ENCODE results near the gene SCARB1. TPM values are rescaled to one million over a fixed set of nuclear protein-coding genes. Genes with fewer than 3 reads are reported as not detected.

The SCARB1 gene
- total RNA-seq, 2 donors from 2014 or later = 33.0 to 36.2 TPM

GRCh38 chr12:124762384-124762783 is 101.3 kb downstream of the SCARB1 start:
- Histone ChIP-seq H3K36me3 (ENCODE audit: control insufficient read depth, insufficient read depth, low read length) (no peaks in the 10 kb centered on the region), H3K9me3 (ENCODE audit: control insufficient read depth, low read length) (peaks cover 10% of the 10 kb centered on the region), H3K4me3 (ENCODE audit: low read length) (no peak overlapping the region), H3K27ac (ENCODE audit: low read depth, low read length) (no peak overlapping the region), H3K9ac (ENCODE audit: extremely low read depth, low read length, poor library complexity, severe bottlenecking) (no peak overlapping the region), H3K27me3 (ENCODE audit: control insufficient read depth, insufficient read depth, low read length, poor library complexity, severe bottlenecking) (no peaks in the 10 kb centered on the region), H3K4me1 (ENCODE audit: control insufficient read depth, insufficient read depth, low read length) (no peaks in the 10 kb centered on the region)
- no peak for TF ChIP-seq CTCF (conservative IDR thresholded peaks at IDR 0.05)
- no peak overlapping the region for H3K4me3 Mint-ChIP-seq
- H3K27ac Mint-ChIP-seq = no peak overlapping the region
- H3K9me3 Mint-ChIP-seq = peaks cover 30% of the 10 kb centered on the region
- H3K4me1 Mint-ChIP-seq = peaks cover 9% of the 10 kb centered on the region
- no peak for DNase-seq
- 84 to 87% methylated on average over 5 to 8 of the region's 8 CpGs for WGBS, 2 experiments (ENCODE audit: insufficient coverage in 1 of 2, insufficient read length in 1 of 2)
- H3K27me3 Mint-ChIP-seq (ENCODE audit: insufficient read depth) = peaks cover 2% of the 10 kb centered on the region
- H3K36me3 Mint-ChIP-seq (ENCODE audit: low read depth) = no peaks in the 10 kb centered on the region

- TF ChIP-seq CTCF (conservative IDR thresholded peaks at IDR 0.05) = no peak
- no peak overlapping the region for H3K9ac ChIP-seq (ENCODE audit: extremely low read depth, low read length, poor library complexity, severe bottlenecking)
- H3K4me3 Mint-ChIP-seq = no peak overlapping the region
- H3K27me3 ChIP-seq (ENCODE audit: control insufficient read depth, insufficient read depth, low read length, poor library complexity, severe bottlenecking) = no peaks in the 10 kb centered on the region
- 50 to 85% methylated on average over 1 to 4 of the region's 4 CpGs for WGBS, 2 experiments (ENCODE audit: insufficient coverage in 1 of 2, insufficient read length in 1 of 2)
- no peaks in the 10 kb centered on the region for H3K4me1 ChIP-seq (ENCODE audit: control insufficient read depth, insufficient read depth, low read length)
- peaks cover 4% of the 10 kb centered on the region for H3K27me3 Mint-ChIP-seq (ENCODE audit: insufficient read depth)
- no peak overlapping the region for H3K27ac Mint-ChIP-seq
- H3K27ac ChIP-seq (ENCODE audit: low read depth, low read length) = no peak overlapping the region
- no peak for DNase-seq
- H3K4me1 Mint-ChIP-seq = peaks cover 9% of the 10 kb centered on the region
- H3K36me3 Mint-ChIP-seq (ENCODE audit: low read depth) = no peaks in the 10 kb centered on the region
- H3K9me3 Mint-ChIP-seq = peaks cover 36% of the 10 kb centered on the region
- H3K36me3 ChIP-seq (ENCODE audit: control insufficient read depth, insufficient read depth, low read length) = no peaks in the 10 kb centered on the region
- no peak overlapping the region for H3K4me3 ChIP-seq (ENCODE audit: low read length)
- peaks cover 10% of the 10 kb centered on the region for H3K9me3 ChIP-seq (ENCODE audit: control insufficient read depth, low read length)
Measured at GRCh38 chr12:124761871-124762270, 101.8 kb downstream of the SCARB1 start.

DNA sequence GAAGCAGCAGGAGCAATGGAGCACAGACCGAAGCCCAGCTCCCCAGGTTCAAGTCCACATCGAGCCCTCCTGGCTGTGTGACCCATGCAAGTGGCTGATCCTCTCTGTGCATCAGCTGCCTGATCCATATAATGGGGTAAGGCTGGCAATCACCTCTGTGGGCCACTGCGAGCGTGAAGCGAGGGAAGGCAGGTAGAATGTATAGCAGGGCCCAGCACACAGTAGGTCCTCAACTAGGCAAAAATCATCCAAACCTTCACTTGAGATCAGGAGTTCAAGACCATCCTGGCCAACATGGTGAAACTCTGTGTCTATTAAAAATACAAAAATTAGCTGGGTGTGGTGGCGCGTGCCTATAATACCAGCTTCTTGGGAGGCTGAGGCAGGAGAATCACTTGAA is 102.6 kb downstream of the SCARB1 start:
- Histone ChIP-seq H3K9ac (ENCODE audit: extremely low read depth, low read length, poor library complexity, severe bottlenecking) (no peak overlapping the region), H3K9me3 (ENCODE audit: control insufficient read depth, low read length) (peaks cover 10% of the 10 kb centered on the region), H3K4me1 (ENCODE audit: control insufficient read depth, insufficient read depth, low read length) (no peaks in the 10 kb centered on the region), H3K27me3 (ENCODE audit: control insufficient read depth, insufficient read depth, low read length, poor library complexity, severe bottlenecking) (no peaks in the 10 kb centered on the region), H3K4me3 (ENCODE audit: low read length) (no peak overlapping the region), H3K36me3 (ENCODE audit: control insufficient read depth, insufficient read depth, low read length) (no peaks in the 10 kb centered on the region), H3K27ac (ENCODE audit: low read depth, low read length) (no peak overlapping the region)
- Mint-ChIP-seq H3K4me3 (no peak overlapping the region), H3K27ac (no peak overlapping the region), H3K4me1 (peaks cover 9% of the 10 kb centered on the region), H3K36me3 (ENCODE audit: low read depth) (no peaks in the 10 kb centered on the region), H3K9me3 (peaks cover 40% of the 10 kb centered on the region), H3K27me3 (ENCODE audit: insufficient read depth) (peaks cover 4% of the 10 kb centered on the region)
- TF ChIP-seq CTCF (conservative IDR thresholded peaks at IDR 0.05) = no peak
- WGBS, 2 experiments (ENCODE audit: insufficient coverage in 1 of 2, insufficient read length in 1 of 2) = 93 to 94% methylated on average over 6 to 7 of the region's 7 CpGs
- no peak for DNase-seq

Data from endodermal cell (in vitro differentiated cells).